ENCODE results near the gene GALNS.

DNA sequence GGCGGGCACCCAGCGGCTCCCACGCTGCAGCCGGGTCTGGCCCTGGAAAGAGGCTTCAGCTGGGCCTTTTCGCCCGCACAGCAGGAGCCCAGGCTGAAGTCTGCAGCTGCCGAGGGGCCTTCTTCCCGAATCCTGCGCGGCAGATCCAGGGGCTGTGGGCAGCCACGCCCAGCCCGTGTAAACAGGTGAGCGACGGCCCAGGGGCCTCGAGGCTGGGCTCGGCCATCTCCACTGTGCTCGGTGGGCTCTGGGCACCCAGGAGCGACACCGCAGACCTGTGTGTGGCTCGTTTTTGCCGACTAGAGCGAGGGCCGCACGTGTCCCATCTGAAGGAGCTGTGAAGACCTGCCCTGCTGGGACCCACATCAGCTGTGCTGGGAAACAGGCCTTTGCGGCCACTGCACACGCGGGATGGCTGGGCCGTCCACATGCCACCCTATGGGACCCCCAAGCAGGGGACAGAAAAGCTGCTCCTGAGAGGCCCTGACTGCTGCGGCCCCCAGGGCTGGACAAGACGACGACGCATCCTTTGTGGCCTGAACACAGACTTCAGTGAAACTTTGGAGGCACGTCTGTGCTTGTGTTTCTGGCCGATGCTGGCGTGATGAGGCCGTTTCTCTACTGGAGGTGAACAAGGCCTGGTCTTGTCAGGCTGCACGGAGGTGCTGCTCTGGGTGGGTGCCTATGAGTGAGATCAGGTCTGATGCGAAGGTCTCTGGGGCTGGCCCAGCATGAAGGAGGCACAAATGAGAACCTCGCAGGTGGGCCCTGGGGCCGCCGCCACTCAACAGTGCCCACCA lies 39.8 kb downstream of the GALNS start:
- TF ChIP-seq, protein P1, sequence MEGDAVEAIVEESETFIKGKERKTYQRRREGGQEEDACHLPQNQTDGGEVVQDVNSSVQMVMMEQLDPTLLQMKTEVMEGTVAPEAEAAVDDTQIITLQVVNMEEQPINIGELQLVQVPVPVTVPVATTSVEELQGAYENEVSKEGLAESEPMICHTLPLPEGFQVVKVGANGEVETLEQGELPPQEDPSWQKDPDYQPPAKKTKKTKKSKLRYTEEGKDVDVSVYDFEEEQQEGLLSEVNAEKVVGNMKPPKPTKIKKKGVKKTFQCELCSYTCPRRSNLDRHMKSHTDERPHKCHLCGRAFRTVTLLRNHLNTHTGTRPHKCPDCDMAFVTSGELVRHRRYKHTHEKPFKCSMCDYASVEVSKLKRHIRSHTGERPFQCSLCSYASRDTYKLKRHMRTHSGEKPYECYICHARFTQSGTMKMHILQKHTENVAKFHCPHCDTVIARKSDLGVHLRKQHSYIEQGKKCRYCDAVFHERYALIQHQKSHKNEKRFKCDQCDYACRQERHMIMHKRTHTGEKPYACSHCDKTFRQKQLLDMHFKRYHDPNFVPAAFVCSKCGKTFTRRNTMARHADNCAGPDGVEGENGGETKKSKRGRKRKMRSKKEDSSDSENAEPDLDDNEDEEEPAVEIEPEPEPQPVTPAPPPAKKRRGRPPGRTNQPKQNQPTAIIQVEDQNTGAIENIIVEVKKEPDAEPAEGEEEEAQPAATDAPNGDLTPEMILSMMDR (conservative IDR thresholded peaks at IDR 0.05; ENCODE audit: low read length) = no peak
- TF ChIP-seq EZH2phosphoT487 (IDR thresholded peaks at IDR 0.05; ENCODE audit: borderline replicate concordance, low read depth, low read length) = no peak
